Endometrium (tissue), 2 donors: ENCODE data around the gene RGCC.

ENCODE experiments used
- FAIRE-seq: peaks from 2 replicates; lab custom pipeline; 2012; peaks lifted over from hg19 to GRCh38; lab: Jason Lieb, UNC
- donor health status: control.
- donor health status: control.

RGCC gene

DNA sequence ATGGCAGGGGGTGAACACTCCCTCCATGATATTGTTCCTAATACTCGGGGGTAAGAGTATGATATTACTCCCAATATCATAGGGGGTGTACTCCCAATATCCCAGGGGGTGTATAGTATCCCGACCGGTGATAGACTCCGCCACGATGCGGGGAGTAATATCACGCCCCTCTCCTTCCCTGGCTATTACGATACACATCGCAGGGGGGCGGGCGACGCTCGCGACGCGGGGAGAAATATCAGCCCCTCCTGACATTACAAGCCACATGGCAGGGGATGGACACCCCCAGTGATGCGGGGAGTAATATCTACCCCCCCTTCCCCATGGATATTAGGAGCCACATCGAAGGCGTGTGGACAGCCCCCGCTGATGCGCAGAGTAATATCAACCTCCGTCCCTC is 3.2 kb upstream of the RGCC start:
- FAIRE-seq = no peak

DNA sequence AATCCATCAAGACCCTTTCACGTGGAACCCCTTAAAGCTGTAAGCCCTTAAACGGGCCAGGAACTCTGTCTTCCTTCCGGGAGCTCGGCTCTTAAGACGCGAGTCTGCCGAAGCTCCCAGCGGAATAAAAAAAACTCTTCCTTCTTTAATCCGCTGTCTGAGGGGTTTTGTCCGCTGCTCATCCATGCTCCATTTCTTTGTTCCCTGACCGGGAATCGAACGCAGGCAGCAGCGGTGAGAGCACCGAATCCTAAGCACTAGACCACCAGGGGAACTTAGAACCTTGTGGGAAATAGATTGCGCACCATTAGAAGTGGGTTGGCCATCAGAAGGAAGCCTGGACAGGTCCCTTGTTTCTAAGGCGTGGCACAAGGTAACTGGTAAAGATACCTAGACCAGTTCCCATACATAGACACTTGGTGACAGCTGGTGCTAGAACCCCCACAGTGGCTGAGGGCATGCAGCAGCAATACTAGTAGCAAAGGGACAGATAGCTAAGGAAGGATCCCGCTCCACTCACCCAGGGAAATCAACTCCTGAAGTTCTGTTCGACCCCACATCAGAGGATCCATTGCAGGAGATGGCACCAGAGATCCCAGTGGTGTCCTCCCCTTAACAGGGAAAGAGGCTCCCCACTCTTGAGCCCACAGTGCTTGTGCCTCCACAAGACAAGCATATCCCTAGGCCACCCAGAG is 1.5 kb upstream of the RGCC start:
- no peak for FAIRE-seq

DNA sequence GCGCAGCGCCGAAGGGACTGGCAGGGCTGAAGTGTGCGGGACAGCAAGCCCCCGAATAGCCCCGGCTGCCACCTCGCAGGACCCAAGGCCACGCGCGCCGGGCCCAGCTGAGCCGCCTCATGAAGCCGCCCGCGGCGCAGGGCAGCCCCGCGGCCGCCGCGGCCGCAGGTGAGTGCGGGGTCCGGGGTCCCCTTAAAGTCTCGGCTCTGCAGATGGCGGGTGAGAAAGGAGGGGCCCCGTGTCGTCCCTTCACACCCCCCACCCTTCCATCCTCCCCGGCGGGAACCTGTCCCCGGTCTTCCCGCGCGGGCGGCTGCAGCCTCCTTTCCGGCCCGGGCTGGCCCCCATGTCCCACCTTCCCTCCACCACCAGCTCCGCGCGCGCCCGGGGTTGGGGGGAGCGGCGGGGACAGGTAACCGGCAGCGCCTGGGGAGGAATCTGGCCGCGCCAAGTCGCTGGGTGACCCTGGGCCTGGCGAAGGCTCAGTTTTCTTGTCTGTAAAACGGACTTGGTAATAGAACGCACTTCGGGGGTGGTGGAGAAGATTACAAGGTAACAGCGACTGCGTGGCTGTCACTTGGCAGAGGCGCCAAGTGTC is 338 bp downstream of the RGCC start:
- FAIRE-seq = no peak

DNA sequence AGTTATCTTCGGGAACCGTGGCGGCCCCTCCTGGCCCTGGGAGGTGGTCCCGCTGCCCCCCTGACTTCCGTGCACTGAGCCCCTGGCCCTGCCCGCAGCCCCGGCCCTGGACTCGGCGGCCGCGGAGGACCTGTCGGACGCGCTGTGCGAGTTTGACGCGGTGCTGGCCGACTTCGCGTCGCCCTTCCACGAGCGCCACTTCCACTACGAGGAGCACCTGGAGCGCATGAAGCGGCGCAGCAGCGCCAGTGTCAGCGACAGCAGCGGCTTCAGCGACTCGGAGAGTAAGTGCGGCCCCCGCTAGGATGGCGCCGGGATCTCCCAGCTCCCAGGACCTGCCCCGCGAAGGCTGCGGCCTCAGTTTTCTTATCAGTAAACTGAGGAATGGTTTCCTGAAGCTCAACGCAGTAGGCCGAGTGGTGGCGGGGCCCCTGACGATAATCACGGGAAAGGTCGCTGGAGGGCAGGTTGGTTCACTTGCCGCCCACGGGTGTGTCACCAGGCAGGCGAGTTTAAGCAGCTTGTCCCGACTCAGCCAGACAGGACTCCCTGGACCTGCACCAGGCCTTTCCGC is 924 bp downstream of the RGCC start:
- FAIRE-seq = no peak

DNA sequence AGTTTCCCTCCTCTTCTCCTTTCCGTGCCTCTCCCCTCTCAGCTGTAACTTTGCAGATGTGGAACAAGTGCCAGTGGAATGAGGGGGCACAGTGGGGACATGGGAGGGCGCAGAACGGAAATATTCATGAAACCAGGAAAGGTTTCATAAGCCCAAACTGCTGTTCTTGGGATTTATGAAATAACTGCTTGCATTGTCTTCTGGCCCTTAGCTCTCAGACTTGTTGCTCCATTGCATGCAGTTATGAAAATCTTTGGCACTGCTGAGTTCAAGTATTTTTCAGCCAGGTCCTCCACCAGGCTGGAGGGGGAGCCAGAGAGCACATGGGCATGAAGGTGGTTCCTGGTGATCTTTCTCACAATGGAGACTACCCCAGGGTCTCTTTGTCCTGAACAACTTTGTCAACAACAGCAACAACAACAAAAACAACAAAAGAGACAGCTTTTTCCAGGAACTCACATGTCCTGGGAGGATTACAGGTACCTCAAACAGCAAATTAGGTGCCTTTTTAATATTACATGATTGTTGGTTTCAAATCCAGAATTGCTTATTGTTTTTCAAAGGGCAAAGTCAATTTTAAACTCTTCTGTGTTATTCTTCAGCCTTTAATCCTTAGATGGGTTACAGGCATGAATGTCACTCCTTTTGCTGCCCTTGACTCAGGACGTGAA is 1.5 kb downstream of the RGCC start:
- FAIRE-seq = no peak

DNA sequence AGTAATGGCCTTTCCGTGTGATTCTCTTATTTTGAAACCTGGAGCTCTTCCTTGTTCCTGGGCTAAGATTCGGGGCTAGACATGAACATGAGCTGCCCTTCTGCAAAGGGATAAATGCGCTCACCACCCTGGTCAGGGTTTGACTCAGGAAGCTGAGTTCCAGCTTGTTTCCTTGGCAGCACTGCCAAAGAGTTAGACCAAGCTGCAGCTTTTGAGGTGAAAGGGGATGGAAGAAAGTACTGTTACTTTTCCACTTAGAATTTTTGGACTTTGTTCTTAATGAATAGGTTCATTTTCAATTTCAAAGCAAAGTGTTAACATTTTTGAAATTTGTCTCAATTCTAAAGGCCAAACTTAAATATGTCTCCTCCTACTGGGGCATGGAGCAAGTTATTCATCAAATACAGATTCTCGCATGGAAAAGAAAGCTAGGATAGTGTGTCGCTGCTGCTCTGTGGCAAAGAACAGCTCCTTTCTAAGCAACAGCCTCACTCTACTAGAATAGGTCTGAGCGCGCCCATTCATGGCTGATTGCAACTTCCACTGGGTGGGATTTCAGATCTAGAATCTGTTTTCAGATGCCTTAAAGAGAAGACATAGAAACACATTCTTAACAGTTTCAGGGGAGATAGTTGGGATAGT is 2.2 kb downstream of the RGCC start:
- no peak for FAIRE-seq

DNA sequence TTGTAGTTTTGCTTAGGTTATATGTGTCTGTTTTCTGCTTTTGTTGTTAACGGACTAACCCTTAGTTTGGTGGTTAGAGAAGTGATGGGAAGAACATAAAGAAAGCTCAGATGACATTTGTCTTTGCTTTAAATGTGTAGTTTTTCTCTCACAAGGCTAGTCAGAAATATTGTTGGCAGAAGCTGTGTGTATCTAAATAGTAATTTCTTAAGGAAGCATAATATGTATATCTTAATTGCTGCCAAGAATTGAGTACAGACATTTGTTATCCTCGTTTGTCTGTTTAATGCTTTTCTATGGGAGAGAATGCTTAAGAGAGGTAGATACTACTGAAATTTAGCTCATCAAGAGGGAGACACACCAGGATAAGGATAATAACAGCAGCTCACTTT is 2.7 kb downstream of the RGCC start:
- no peak for FAIRE-seq

DNA sequence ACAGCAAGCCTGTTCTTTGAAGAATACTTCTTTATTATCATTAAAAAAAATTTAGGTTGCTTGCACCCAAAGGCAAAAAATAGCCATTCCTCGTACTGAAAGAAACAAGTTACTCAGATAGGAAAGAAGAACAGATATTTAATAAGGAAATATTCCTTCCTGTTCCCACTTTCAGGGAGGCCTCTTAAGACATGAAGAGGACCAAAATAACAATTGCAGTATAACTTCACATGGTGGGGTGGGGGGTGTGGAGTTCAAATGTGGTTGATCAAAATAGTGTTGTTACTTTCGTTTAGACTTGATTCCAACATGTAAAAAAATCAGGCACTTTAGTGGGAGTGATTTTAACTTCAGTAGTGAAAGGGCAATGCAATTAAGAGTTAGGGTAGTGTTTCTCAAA is 3.6 kb downstream of the RGCC start:
- no peak for FAIRE-seq

DNA sequence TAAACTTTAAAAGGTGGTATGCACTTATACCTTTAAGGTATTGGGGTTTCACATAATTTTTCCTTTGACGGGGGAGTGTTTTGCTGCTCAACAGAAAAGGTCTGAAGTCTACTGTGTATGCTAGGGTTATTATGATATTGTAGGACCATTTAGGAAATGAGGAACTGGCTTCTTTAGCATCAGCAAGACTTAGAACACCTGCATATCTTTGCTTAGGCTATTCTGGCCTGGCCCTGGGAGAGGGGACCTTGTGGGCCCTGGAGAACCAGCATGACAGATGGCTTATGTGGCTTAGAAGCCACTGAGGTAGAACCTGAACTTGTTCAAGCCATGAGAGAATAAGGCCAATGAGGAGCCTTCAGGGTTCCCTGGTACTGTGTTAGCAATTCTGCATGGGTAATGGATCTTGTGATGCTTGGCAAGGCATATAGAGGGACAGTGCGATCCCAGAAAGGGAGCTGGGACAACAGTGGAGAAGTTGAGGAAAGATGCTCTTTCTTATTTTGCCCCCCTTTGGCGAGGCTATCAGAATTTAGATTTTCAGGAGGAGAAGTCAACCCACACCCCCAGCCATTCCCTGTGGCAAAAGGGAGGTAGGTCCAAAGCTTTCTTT is 4.3 kb downstream of the RGCC start:
- no peak for FAIRE-seq

DNA sequence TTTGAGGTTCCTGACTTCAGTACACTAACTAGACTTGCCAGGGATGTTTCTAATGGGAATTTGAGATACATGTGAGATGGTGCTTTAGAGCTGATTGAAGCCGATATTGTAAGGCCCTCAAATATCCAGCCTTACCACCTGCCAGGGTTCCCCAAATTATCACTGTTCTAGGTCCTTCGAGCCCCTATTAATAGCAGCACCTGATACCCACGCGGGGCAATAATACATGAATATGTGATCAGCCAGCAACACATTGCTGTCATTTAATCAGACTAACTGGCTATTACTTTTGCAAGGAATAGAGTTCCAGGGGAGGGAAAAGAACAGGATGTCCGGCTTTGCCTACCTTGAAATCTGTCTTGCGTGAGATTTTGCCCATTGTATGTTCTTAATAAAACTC is 5.1 kb downstream of the RGCC start:
- no peak for FAIRE-seq

DNA sequence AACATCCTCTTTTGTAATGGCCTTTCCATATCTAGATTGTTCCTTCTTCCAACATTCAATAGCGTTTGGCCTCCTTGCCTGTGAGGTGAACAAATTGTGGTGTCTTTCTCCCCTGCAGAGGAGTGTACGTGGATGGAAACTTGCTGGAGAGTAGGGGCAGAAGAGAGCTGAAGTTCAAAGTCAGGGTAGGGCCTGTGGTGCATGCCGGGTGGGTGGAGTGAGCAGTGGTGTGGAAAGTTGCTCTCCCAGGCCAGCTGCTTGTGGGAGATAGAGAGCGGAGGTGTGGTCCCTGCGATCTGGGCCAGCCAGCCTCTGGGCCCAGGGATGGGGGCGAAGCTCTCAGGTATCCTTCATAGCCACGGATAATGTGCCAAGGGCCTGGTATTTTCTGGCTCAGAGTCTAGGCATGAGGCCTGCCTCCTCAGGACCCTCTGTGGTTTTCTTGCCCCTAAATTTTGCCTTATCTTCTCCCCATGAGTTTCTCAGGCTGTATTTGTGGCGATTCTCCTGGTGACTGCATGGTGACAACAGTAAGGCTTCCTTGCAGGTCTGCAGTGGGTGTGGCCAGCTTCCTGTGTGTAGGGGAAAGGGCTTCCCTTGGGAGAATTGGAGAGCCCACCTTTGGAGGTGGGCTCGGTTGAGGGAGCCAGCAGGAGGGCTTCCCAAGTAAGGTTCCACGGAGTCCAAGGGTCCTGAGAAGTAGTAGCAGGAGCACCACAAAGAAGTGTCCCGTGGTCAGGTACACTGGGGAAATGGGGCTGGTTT is 6.7 kb downstream of the RGCC start:
- no peak for FAIRE-seq

DNA sequence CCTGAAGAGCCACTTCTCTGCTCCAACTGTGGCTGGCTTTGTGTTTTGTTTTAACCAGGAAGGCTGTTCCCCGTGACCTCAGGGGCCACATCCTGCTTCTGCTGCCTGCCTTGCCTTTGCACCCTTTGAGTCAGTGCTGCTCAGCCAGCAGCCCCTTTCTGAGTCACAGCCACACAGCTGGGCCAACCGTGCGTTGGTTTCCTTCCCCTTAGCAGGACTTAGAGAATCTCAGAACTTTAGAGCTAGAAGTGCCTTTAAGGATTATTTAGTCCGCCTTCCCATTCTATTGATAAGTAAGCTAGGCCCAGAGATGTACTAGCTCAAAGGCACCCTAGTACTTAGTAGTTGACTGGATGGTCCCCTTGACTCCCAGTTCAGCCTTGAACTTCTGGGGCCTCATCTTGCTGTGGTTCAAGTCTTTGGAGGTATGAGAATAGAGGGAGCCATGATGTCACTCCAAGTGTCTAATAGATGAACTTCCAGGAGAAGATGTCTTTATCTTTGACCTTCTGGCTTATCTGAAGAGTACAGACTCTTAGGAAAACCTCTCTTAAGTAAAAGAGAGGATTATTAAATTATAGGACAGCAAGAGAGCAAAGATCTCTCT is 8.0 kb downstream of the RGCC start:
- no peak for FAIRE-seq

DNA sequence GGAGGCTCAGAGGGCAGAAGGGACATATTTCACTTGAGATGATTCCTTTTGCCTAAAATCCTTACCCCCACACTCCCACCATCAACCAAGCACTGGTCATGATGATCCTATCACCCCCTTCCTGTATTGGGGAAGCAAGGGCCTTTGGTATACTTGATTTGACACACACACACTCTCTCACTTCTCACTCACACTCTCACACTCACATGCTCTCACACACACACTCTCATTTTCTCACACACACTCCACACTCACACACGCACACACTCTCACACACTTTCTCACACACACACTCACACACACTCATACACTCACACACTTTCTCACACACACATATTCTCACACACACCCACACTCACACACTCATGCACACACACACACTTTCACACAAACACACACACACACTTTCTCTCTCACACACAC is 8.6 kb downstream of the RGCC start:
- FAIRE-seq = no peak

DNA sequence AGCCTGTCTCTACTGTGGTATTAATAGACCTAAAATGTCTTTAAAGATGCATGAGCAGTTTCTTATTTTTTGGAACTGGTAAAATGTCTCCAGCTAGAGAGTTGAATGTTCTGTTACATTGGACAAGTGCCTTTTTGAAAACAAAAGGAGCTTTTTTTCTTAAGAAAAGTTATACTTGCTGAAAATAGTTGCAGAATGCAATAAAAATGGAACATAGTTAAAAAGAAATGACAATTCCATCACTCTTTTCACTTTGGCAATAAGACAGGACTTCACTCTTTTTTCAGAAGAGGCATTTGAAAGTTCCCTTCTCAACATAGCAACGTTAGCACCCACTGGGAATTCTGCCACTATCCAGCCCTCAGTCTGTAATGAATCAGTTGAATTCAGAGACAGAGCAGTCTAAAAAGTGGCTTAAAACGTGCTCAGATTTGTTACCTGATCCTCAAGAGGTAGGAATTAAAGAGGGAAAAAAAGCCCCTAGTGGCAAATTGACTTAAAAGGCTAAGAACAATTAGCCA is 10.1 kb downstream of the RGCC start:
- no peak for FAIRE-seq

DNA sequence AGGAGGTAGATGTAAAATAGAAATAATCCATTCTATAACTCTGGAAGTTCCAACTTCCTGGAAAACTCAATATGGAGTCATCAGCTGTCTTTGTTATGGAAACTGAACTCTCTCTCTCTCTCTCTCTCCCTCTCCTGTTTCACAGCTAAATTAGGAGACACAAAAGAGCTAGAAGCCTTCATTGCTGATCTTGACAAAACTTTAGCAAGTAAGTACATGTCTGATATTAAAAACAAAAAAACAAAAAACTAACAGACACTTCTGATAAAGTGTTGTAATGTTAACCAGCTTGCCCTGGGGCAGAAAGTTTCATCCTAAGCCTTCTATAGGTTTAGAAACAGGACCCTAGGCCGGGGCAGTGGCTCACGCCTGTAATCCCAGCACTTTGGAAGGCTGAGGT is 11.3 kb downstream of the RGCC start:
- FAIRE-seq = no peak

DNA sequence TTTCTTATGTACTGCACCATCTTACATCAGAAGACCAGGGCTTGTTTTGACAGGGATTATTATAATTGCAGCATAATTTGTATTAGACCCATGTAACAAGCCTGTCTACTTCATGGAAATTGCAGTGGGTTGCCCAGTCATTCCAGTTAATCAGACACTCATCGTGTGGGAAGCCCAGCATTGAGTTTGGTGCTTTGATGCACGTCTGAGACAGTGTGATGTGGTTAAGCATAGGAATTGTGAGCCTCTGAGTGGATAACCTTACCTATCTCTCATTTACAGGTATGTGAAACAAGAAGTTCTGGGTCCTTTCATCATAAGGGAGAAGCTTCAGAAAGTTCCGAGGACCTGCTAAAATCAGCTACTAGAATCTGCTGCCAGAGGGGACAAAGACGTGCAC is 12.8 kb downstream of the RGCC start:
- FAIRE-seq = no peak

DNA sequence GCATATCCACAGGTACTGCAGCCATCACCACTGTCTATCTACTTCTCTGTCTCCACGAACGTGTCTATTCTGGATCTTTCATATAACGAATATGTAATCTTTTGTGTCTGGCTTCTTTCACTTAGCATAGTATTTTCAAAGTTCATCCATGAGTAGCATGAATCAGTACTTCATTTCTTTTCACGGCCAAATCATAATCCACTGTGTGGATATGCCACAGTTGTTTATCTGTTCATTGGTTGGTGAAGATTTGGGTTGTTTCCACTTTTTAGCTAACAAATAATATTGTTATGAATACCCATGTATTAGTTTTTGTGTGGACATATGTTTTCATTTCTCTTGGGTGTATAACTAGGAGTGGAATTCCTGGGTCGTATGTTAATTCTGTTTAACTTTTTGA is 14.4 kb downstream of the RGCC start:
- no peak for FAIRE-seq

DNA sequence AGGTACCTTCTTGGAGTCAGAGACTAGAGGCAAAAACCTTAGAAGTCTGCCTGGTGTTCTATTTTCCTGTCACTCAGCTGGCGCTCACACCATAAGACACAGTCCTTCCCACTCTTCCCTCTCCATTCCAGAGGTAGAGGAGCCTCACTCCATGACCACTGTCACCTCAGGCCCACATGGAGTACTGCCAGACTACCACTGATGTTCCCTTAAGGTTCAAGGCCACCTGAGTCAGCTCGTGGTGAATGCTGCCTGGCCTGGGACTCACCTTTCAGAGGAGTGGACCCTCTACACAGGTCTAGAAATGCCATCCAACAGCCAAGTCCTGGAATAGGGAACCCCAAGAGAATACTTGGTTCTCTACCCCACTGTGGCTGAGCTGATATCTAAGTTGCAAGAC is 29.9 kb downstream of the RGCC start:
- no peak for FAIRE-seq

DNA sequence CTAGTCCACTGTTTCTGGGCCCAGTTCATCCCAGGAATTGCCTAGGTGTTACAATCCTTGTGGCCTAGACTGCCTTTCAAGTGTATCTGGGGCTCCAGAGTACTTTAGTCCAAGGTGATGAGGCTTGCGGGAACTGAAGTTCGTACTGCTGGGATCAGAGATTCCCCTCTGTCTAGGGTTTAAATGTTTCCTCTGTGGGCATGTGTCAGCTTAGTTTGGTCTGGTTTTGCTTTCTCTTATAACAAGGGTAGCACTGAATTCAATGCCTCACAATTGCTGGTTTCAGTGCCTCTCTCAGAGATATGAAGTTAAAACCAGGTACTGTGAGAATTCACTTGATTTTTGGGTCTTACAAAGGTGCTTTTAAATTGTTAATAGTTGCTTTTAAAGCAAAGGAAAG is 30.8 kb downstream of the RGCC start:
- no peak for FAIRE-seq

DNA sequence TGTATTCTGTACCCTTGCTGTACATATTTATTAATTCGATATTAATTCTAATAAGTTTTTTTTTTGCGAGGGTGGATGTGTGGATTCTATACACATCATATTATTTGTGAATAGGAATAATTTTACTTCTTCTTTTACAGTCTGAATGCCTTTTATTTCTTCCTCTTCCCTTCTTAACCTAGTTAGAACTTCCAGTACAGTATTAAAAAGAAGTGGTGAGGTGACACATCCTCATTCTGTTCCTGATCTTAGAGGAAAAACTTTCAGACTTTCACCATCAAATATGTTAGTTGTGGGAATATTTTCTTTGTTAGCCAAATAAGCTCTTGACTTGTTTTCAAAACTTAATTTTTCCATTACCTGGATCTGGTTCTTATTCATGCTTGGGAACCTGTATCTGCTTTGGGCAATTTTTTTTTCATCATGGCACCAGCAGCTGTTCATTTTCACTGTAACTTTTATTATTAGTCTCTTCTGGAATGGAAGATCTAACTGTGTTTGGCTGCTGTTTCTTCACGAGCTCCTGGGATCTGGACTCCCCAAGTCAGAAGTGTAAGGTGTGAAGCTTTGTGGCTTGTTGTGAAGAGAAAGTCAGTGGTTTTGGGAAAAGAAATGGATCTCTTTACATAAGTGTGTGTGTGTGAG is 33.1 kb downstream of the RGCC start:
- FAIRE-seq = no peak

DNA sequence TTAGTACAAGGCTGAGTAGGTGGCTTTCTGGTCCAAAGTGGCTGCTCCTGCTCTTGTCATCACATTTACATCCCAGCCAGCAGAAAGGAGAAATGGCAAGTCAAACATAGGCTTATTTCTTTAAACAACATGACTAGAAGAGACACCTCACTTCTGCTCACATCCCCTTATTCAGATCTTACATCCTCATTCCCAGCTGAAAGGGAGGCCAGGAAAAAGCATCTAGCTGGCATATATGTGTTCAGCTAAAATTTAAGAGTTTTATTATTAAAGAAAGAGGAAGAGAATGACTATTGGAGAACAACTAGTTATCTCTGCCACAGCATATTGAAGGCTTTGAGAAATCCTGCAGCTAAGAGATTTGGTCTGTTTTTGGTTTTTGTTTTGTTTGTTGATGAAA is 34.1 kb downstream of the RGCC start:
- no peak for FAIRE-seq
